Activated naive CD8-positive, alpha-beta T cell treated with anti-CD3 and anti-CD28 coated beads, Interleukin-2, amount 10 ng/mL, durations not matched to agents 7 days and 5 days (primary cell): ENCODE data around the gene NPIPB9. TPM values are rescaled to one million over a fixed set of nuclear protein-coding genes. Genes with fewer than 3 reads are reported as not detected.
A peak's percentile ranks its signal among the peaks of the same experiment; 100 is the strongest.
"Not testable (repeated sequence)": the region's sequence is repeated elsewhere in the genome, so short reads cannot be mapped to it uniquely, and the experiment has no call there.

Source experiments
- ATAC-seq: fragments of 150-1000 bp; cut with Tn5 transposase; one replicate; pipeline ENCODE4 v1.10.0; 2021; ENCODE audit warnings: low read depth, moderate library complexity
- POLR2A ChIA-PET: fragments of 350-600 bp; sonication (Branson Sonifier 250); formaldehyde crosslinking; loops from one replicate; lab custom pipeline; 2021; ENCODE audit warnings: antibody characterized with exemption; lab: Charles Lee
- DNase-seq: peaks from one replicate; pipeline ENCODE4 v3.0.0; 2021
- H3K27ac Mint-ChIP-seq: one replicate; pipeline ENCODE4 v1.8.0; 2022; ENCODE audit warnings: mild to moderate bottlenecking, mixed read lengths
- H3K27me3 Mint-ChIP-seq: one replicate; pipeline ENCODE4 v1.8.0; 2022; ENCODE audit warnings: mild to moderate bottlenecking, moderate library complexity, mixed read lengths
- H3K36me3 Mint-ChIP-seq: one replicate; pipeline ENCODE4 v1.8.0; 2021; ENCODE audit warnings: mild to moderate bottlenecking, mixed read lengths
- H3K4me1 Mint-ChIP-seq: one replicate; pipeline ENCODE4 v1.8.0; 2021; ENCODE audit warnings: mixed read lengths
- H3K4me3 Mint-ChIP-seq: one replicate; pipeline ENCODE4 v1.8.0; 2022; ENCODE audit warnings: mild to moderate bottlenecking, moderate library complexity, mixed read lengths
- H3K9me3 Mint-ChIP-seq: one replicate; pipeline ENCODE4 v1.8.0; 2021; ENCODE audit warnings: mixed read lengths
- microRNA-seq: library from miRNA; unstranded; fragments of <30 nt; microRNA quantifications from one replicate; pipeline ENCODE4 v1.2.0, GENCODE V29; 2022
- total RNA-seq, 2 experiments: library from RNA; stranded (reverse); gene quantifications; one replicate each; pipeline ENCODE4 v1.2.3, GENCODE V29; 2021

The NPIPB9 gene
- total RNA-seq, 2 experiments from 2014 or later = 2.8 to 4.9 TPM

- H3K36me3 Mint-ChIP-seq, ATAC-seq, H3K27ac Mint-ChIP-seq, POLR2A ChIA-PET, H3K9me3 Mint-ChIP-seq, DNase-seq, H3K27me3 Mint-ChIP-seq, H3K4me3 Mint-ChIP-seq, H3K4me1 Mint-ChIP-seq: not testable (repeated sequence)
These were observed 30.1 kb downstream of the NPIPB9 start for GRCh38 chr16:28781697-28782096.

- H3K27ac Mint-ChIP-seq, H3K27me3 Mint-ChIP-seq, POLR2A ChIA-PET, H3K36me3 Mint-ChIP-seq, H3K9me3 Mint-ChIP-seq, H3K4me3 Mint-ChIP-seq, H3K4me1 Mint-ChIP-seq, ATAC-seq, DNase-seq: not testable (repeated sequence)
These were observed 30.8 kb downstream of the NPIPB9 start for GRCh38 chr16:28782357-28782756.

- POLR2A ChIA-PET, H3K4me1 Mint-ChIP-seq: not testable (repeated sequence)
- ATAC-seq = peak; percentile 87
These were observed 50.8 kb downstream of the NPIPB9 start for GRCh38 chr16:28802235-28803019.

GRCh38 chr16:28807445-28808120, 56.0 kb downstream of the NPIPB9 start:
- H3K4me1 Mint-ChIP-seq, H3K9me3 Mint-ChIP-seq, H3K27ac Mint-ChIP-seq, DNase-seq, ATAC-seq, POLR2A ChIA-PET, H3K27me3 Mint-ChIP-seq, H3K36me3 Mint-ChIP-seq, H3K4me3 Mint-ChIP-seq: not testable (repeated sequence)

More at GRCh38 chr16:28802235-28803019, 50.8 kb downstream of the NPIPB9 start:
- H3K27me3 Mint-ChIP-seq, DNase-seq, H3K9me3 Mint-ChIP-seq, H3K36me3 Mint-ChIP-seq: not testable (repeated sequence)
- H3K27ac Mint-ChIP-seq = peak overlapping the region; percentile 70
- peak overlapping the region; percentile 76 for H3K4me3 Mint-ChIP-seq

- DNase-seq (no peak), ATAC-seq (no peak)
- POLR2A ChIA-PET = no interaction called here
- Mint-ChIP-seq H3K4me1 (peaks cover 18% of the 10 kb centered on the region), H3K27ac (no peak overlapping the region), H3K4me3 (no peak overlapping the region), H3K36me3 (peaks cover 12% of the 10 kb centered on the region), H3K9me3 (peaks cover 2% of the 10 kb centered on the region), H3K27me3 (no peaks in the 10 kb centered on the region)
These were observed 68.4 kb downstream of the NPIPB9 start for GRCh38 chr16:28820016-28820415.

GRCh38 chr16:28820546-28820945, 69.0 kb downstream of the NPIPB9 start:
- H3K27ac Mint-ChIP-seq, POLR2A ChIA-PET, H3K4me3 Mint-ChIP-seq, ATAC-seq, H3K27me3 Mint-ChIP-seq, H3K9me3 Mint-ChIP-seq, DNase-seq: not testable (repeated sequence)
- H3K36me3 Mint-ChIP-seq = peaks cover 17% of the 10 kb centered on the region
- peaks cover 24% of the 10 kb centered on the region for H3K4me1 Mint-ChIP-seq

GRCh38 chr16:28821874-28822519, 70.4 kb downstream of the NPIPB9 start:
- H3K4me3 Mint-ChIP-seq = peak overlapping the region; percentile 88
- H3K9me3 Mint-ChIP-seq = no peaks in the 10 kb centered on the region
- POLR2A ChIA-PET = interaction anchor here (0.6 to 4.2 kb wide), 19 partner anchors 9 to 543 kb away, joined by 3 to 65 read pairs (median 6); partner anchors contain the start of genes APOBR, NFATC2IP, RABEP2 and SGF29
- H3K4me1 Mint-ChIP-seq = peaks cover 35% of the 10 kb centered on the region
- ATAC-seq = no peak
- no peaks in the 10 kb centered on the region for H3K27me3 Mint-ChIP-seq
- peaks cover 25% of the 10 kb centered on the region for H3K36me3 Mint-ChIP-seq
- H3K27ac Mint-ChIP-seq = peak overlapping the region; percentile 85
- no peak for DNase-seq

Small RNA genes lying within 50 kb of the gene (microRNA-seq; reads per million reads assigned to microRNA genes)
- not detected for gene MIR6862-2

Other genes starting within 250 kb of the NPIPB9 start
- gene IL27, start 245.0 kb upstream of the NPIPB9 start, total RNA-seq = not detected
- under 1 TPM in 1 of 2 experiments, not detected in 1; 0.20 TPM for gene NUPR1, start 212.8 kb upstream of the NPIPB9 start, total RNA-seq
- 10 to 100 TPM; 47.0 to 49.8 TPM for gene SGF29, start 197.9 kb upstream of the NPIPB9 start, total RNA-seq
- 1 to 10 TPM in 1 of 2 experiments, under 1 TPM in 1; 0.91 to 1.0 TPM for gene SULT1A2, start 154.7 kb upstream of the NPIPB9 start, total RNA-seq
- 10 to 100 TPM; 16.3 to 17.5 TPM for gene SULT1A1, start 141.7 kb upstream of the NPIPB9 start, total RNA-seq
- 1 to 10 TPM; 1.1 to 2.4 TPM for gene NPIPB8, start 113.7 kb upstream of the NPIPB9 start, total RNA-seq
- gene EIF3C, start 40.3 kb upstream of the NPIPB9 start, total RNA-seq = 100 to 1,000 TPM; 287 to 311 TPM
- 100 to 1,000 TPM; 296 to 304 TPM for gene ATXN2L, start 71.2 kb downstream of the NPIPB9 start, total RNA-seq
- gene TUFM, start 94.6 kb downstream of the NPIPB9 start, total RNA-seq = 100 to 1,000 TPM; 117 to 119 TPM
- gene SH2B1, start 112.1 kb downstream of the NPIPB9 start, total RNA-seq = 10 to 100 TPM; 78.9 to 81.0 TPM
- gene ATP2A1, start 126.7 kb downstream of the NPIPB9 start, total RNA-seq = 1 to 10 TPM; 2.5 to 4.6 TPM
- 10 to 100 TPM; 23.7 to 25.6 TPM for gene RABEP2, start 173.5 kb downstream of the NPIPB9 start, total RNA-seq
- gene CD19, start 180.2 kb downstream of the NPIPB9 start, total RNA-seq = under 1 TPM; 0.40 to 0.83 TPM
- 100 to 1,000 TPM; 115 to 117 TPM for gene NFATC2IP, start 199.2 kb downstream of the NPIPB9 start, total RNA-seq
- 10 to 100 TPM; 28.1 to 30.1 TPM for gene SPNS1, start 223.0 kb downstream of the NPIPB9 start, total RNA-seq
- gene LAT, start 233.3 kb downstream of the NPIPB9 start, total RNA-seq = 100 to 1,000 TPM; 288 to 297 TPM